Lower leg skin (tissue), 4 donors: ENCODE data around the gene HSD17B4. TPM values are rescaled to one million over a fixed set of nuclear protein-coding genes. Genes with fewer than 3 reads are reported as not detected.

Source experiments
- DNase-seq, 2 donors: peaks; one replicate each; pipeline ENCODE4 v3.0.0-alpha.2; 2019; ENCODE audit warnings: low spot score in 2 of 2
- H3K4me3 ChIP-seq: fragments of 200-600 bp; sonication (generic); 2 replicates; pipeline ENCODE4 v1.5.1; 2017; ENCODE audit warnings: mild to moderate bottlenecking, low read depth; ENCODE audit not compliant: poor library complexity, severe bottlenecking
- POLR2A ChIP-seq, 2 donors: fragments of 450-650 bp; IDR thresholded peaks; one replicate each; pipeline ENCODE4 v1.6.1; 2016 to 2017; ENCODE audit warnings: antibody characterized with exemption in 2 of 2, mild to moderate bottlenecking in 1 of 2, moderate library complexity in 1 of 2
- WGBS, 2 donors: methylation state at CpG; one replicate each; pipeline ENCODE4 v1.1.5; 2018; 5-methylcytosine and 5-hydroxymethylcytosine counted together
- intact Hi-C: fragments of 100-400 bp; cut with DNase I; formaldehyde crosslinking; loops from one replicate; pipeline ENCODE4 v1.15.0; 2023; ENCODE audit warnings: low total_unique reads
- total RNA-seq, 4 donors: library from RNA; depleted of rRNA; stranded (reverse); fragments of >200 nt; gene quantifications; one replicate each; pipeline ENCODE4 v1.1.0, GENCODE V29; 2016
- TF ChIP-seq, protein P1 (sequence below), 3 donors: fragments of 450-650 bp; IDR thresholded peaks; one replicate each; pipeline ENCODE4 v1.5.1; 2016; ENCODE audit warnings: antibody characterized with exemption in 3 of 3, mild to moderate bottlenecking in 3 of 3, moderate library complexity in 2 of 3

The HSD17B4 gene
- total RNA-seq, 4 donors from 2014 or later = 88.6 to 176 (median 132) TPM

DNA sequence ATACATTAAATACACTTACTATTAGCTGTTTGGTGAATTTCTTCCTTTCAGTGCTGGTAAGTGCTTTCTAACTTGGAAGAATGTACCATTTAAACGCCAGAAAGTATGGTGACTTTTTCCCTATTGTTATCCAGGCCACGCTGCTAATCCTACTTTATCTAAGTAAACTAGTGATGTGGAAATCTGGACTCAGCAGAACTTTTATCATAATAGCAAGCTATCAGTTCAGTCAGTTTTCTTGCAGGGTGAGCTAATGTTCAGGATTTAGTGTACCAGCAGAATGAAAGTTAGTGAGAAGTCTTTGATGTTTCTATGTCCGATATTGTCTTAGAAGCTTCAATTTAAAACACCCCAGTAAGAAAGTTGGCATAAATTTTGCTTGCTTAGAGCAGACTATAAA lies 72.2 kb downstream of the HSD17B4 start:
- TF ChIP-seq, protein P1, sequence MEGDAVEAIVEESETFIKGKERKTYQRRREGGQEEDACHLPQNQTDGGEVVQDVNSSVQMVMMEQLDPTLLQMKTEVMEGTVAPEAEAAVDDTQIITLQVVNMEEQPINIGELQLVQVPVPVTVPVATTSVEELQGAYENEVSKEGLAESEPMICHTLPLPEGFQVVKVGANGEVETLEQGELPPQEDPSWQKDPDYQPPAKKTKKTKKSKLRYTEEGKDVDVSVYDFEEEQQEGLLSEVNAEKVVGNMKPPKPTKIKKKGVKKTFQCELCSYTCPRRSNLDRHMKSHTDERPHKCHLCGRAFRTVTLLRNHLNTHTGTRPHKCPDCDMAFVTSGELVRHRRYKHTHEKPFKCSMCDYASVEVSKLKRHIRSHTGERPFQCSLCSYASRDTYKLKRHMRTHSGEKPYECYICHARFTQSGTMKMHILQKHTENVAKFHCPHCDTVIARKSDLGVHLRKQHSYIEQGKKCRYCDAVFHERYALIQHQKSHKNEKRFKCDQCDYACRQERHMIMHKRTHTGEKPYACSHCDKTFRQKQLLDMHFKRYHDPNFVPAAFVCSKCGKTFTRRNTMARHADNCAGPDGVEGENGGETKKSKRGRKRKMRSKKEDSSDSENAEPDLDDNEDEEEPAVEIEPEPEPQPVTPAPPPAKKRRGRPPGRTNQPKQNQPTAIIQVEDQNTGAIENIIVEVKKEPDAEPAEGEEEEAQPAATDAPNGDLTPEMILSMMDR (IDR thresholded peaks at IDR 0.05) = no peak
- TF ChIP-seq POLR2A (IDR thresholded peaks at IDR 0.05) = no peak
- DNase-seq = no peak
- 86 to 90% methylated on average over 3 of the region's 3 CpGs for WGBS, 2 donors
- intact Hi-C loops = no loop called here
- no peak overlapping the region for H3K4me3 ChIP-seq

DNA sequence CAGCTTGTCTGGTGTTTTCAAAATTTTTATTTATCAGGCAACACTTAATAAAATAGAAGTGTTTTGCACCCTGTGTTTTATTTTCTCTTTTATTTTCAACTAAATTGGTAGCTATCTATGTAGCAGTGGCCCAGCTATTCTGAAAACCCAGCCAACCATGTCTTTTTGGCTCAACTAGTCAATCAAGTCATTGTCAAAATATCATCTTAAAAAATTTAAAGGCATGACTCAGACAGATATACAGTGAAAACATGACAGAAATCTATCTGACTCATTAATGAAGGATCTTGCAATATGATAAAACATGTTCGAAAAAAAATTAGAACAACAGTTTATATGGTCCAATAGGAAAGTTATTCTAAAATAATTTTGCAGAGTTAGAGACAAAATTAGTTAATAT lies 75.1 kb downstream of the HSD17B4 start:
- WGBS, 2 donors = 72 to 76% methylated on average over 1 of the region's 1 CpG
- intact Hi-C loops = no loop called here
- no peak for DNase-seq
- TF ChIP-seq, protein P1 (IDR thresholded peaks at IDR 0.05) = no peak
- TF ChIP-seq POLR2A (IDR thresholded peaks at IDR 0.05) = no peak
- no peak overlapping the region for H3K4me3 ChIP-seq

DNA sequence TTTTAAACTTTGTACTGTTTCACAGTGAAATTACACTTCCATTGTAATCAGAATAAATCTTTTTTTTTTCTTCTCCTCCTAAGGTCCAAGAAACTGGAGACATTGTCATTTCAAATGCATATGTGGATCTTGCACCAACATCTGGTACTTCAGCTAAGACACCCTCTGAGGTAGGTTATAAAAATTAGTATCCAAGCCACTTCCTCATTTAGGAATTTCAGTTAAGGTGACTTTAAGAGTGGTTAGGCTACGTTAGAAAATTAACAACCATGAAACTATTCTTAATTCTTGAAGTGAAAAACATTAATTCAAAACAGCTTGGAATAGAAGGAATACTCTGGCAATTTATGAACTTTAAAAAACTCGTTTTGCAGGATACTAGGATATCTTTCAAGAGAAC lies 77.5 kb downstream of the HSD17B4 start:
- DNase-seq = no peak
- TF ChIP-seq, protein P1 (IDR thresholded peaks at IDR 0.05) = no peak
- no peak for TF ChIP-seq POLR2A (IDR thresholded peaks at IDR 0.05)
- intact Hi-C loops = no loop called here
- H3K4me3 ChIP-seq = no peak overlapping the region
- WGBS, 2 donors = 81 to 85% methylated on average over 2 of the region's 2 CpGs

DNA sequence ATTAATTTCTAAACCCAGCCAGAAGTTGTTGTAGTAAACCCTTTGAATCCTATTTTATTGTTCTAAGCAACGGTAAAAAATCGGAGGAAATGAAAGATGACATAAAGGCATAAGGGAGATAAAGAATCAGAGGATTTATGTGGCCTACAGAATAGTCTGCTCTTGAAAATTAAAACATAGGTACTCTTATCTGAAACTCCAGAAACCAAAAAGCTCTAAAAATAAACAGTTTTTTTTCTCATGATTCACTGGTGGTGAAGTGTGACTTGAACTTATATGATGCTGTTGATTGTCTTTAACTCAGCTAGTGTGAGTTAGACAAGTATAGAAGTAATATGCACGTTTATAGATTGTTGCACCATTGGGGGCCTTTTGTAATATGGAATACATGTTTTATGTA lies 80.3 kb downstream of the HSD17B4 start:
- no peak for DNase-seq
- TF ChIP-seq, protein P1 (IDR thresholded peaks at IDR 0.05) = no peak
- TF ChIP-seq POLR2A (IDR thresholded peaks at IDR 0.05) = no peak
- 85 to 88% methylated on average over 3 of the region's 3 CpGs for WGBS, 2 donors
- intact Hi-C loops = no loop called here
- no peak overlapping the region for H3K4me3 ChIP-seq

DNA sequence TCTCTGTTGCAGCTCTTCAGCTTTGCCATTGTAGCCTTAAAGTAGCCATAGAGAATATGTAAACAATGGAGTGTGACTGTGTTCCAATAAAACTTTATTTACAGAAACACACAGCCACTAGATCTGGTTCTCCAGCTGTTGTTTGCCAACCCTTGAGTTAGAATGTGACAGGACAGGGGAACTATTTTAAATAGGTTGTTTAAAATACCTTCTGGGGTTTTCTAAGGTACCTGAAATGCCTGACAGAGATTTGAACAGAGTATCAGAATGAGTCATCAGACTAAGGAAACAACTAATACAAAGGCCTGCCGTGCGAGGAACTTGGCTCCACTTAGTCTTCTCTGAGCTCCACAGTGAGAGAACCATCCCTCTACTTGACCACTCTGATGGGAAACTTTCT lies 85.4 kb downstream of the HSD17B4 start:
- H3K4me3 ChIP-seq = no peak overlapping the region
- TF ChIP-seq, protein P1 (IDR thresholded peaks at IDR 0.05) = no peak
- no peak for TF ChIP-seq POLR2A (IDR thresholded peaks at IDR 0.05)
- WGBS, 2 donors = 46 to 53% methylated on average over 2 of the region's 2 CpGs
- intact Hi-C loops = no loop called here
- no peak for DNase-seq

DNA sequence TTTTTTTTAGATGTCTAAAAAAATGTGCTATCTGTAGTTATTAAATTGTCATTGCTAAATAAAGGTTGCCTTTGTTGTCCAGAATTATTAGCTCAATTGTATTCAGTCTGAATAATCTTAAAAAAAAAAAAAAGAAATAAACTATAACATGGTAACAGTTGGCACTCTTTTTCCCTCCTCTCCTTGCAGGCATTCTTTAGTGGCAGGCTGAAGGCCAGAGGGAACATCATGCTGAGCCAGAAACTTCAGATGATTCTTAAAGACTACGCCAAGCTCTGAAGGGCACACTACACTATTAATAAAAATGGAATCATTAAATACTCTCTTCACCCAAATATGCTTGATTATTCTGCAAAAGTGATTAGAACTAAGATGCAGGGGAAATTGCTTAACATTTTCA lies 89.4 kb downstream of the HSD17B4 start:
- intact Hi-C loops = no loop called here
- 41 to 58% methylated on average over 1 of the region's 1 CpG for WGBS, 2 donors
- TF ChIP-seq, protein P1 (IDR thresholded peaks at IDR 0.05) = no peak
- no peak for TF ChIP-seq POLR2A (IDR thresholded peaks at IDR 0.05)

More for the DNA sequence above, 89.4 kb downstream of the HSD17B4 start:
- no peak overlapping the region for H3K4me3 ChIP-seq
- DNase-seq = no peak
